GM21381 (cell line): ENCODE measurements around the gene TPM2.

Experiments used
- ATAC-seq: cut with Tn5 transposase; IDR thresholded peaks from one replicate; pipeline ENCODE4 v1.9.1; 2021; ENCODE audit warnings: mild to moderate bottlenecking, moderate library complexity; ENCODE audit not compliant: unreplicated experiment

Gene TPM2

DNA sequence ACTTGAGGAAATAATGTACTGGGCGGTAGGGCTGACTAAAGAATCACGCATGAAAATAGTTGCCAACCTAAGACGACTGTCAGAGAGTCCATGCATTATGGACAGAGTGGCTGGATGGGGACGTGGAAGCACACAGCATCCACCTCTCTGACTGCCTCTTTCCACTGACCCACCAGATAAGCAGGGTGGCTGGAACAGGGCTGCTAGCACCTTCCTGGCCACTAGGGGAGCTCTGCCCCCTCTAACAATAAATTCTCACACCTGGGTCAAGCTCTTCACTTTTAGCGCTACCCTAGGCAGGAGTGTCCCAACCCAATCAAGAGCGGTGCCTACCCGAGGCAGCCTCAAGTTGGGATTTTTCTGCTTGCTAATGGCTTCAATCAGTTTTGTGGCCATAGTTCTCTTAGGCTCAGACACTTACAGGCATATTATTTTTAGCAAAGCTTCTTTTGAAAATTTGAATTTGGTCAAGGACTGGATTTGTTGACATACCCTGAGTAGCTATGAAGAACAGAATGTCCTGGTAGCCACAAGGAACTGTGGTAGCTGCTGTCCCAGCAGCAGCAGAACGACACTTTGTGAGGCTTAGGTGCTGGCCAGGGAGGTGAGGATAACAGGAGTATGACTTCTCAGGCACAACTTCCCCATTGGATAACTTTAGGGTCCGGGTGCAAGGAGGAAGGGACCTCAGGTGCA lies 6.9 kb upstream of the TPM2 start:
- ATAC-seq, result no peak

GRCh38 chr9:35695943-35696401 lies 6.2 kb upstream of the TPM2 start:
- ATAC-seq, result no peak

- ATAC-seq, result no peak
Observed at GRCh38 chr9:35691757-35692301, 2.1 kb upstream of the TPM2 start.

DNA sequence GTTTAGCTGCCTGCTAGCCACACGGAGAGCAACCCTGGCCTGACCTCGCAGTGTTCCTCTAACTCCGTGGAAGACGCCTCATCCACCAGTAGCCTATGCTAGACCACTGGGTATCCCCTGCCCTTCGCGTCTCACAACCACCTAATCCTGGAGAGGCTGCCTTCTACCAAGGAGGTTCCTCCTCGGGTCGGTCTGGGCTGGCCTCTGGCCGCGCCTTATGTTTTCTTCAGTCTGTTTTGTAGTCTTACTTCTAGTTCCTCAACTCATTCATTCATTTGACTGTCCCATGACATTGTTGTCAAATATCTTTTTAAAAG lies 1.6 kb upstream of the TPM2 start:
- ATAC-seq, result no peak

GRCh38 chr9:35690614-35691333 lies 1.0 kb upstream of the TPM2 start:
- ATAC-seq, result no peak

GRCh38 chr9:35690294-35690613 lies 529 bp upstream of the TPM2 start:
- no peak for ATAC-seq

- ATAC-seq, result no peak
Observed at GRCh38 chr9:35688558-35689541, 875 bp downstream of the TPM2 start.

- ATAC-seq, result no peak
Observed at GRCh38 chr9:35687972-35688557, 1.7 kb downstream of the TPM2 start.

DNA sequence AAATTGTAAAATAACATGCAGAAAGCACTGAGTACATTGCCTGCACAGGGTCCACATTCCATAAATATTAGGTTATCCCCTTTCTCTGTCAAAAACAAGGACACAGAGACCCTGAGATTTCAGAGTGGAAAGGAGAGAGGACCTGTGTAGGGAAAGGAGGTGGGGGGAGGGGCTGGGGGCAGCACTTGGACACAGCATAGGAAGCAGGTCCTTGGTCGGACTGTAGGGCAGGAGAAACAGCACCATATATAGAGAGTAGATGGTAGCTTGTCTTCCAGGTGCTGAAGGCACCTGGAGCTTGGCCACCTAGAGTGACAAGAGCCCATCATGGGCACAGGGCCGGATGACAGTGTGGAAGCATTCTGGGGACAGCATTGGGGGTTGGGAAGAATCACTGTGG lies 2.4 kb downstream of the TPM2 start:
- ATAC-seq, result no peak

DNA sequence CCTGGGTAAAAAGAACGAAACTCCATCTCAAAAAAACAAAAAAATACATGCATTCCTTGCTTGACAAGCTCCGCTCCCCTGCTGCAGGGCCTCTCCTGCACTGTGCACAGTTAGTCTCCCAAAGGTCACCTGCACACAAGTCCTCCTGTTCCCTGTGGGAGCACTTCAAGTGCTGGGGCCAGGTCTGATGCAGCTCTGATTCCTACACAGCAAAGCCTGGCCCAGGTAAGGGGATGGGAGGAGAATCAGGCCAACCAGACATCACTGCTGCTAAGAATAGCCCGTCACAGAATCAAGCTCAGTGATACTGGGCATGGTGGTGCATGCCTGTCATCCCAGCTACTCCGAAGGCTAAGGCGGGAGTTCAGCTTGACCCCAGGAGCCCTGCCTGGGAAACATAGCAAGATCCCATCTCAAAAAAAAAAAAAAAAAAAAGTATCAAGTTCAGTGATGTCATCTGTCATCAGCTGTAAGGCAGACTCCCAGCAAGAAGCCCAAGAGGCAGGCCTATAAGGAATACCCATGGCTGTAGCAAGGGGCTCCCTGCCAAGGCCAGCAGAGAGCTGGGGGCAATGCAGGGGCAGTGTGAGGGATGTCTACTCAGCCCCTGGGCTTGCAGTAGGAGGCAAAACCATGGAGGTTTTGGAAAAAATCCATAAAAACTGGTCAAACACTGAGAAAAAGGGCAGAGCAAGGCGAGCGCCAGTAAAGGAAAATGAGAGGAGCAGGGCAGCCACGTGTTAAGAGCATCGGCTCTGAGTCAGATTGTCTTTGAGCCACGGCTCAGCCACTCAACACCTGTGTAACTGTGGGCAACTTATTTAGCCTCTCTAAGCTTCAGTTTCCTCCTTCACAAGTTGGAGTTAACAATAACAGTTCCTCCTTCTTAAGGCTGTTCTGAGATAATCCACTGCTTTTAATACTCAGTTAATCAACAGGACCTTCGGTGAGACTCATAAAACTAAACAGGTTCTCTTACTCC lies 3.2 kb downstream of the TPM2 start:
- ATAC-seq, result no peak

DNA sequence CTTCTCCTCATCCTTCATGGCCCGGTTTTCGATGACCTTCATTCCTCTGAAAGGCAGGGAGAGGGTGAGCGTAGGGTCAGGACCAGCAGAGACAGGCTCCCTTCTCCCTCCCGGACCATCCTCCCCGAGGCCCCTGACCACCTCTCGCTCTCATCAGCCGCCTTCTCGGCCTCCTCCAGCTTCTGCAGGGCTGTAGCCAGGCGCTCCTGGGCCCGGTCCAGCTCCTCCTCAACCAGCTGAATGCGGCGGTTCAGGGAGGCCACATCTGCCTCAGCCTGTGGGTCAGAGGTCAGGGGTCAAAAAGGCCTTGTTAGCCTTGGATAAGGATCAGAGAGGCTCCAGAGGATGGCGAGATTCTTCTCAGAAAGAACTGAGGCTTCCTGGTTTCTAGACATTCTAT lies 4.2 kb downstream of the TPM2 start:
- ATAC-seq, result no peak

GRCh38 chr9:35684921-35685320 lies 4.8 kb downstream of the TPM2 start:
- ATAC-seq, result no peak

- ATAC-seq, result no peak
Observed at GRCh38 chr9:35683323-35683722, 6.4 kb downstream of the TPM2 start.

GRCh38 chr9:35682520-35683315 lies 7.0 kb downstream of the TPM2 start:
- ATAC-seq, result no peak

GRCh38 chr9:35682051-35682450 lies 7.7 kb downstream of the TPM2 start:
- ATAC-seq, result no peak

- no peak for ATAC-seq
Observed at GRCh38 chr9:35681341-35682002, 8.3 kb downstream of the TPM2 start.

DNA sequence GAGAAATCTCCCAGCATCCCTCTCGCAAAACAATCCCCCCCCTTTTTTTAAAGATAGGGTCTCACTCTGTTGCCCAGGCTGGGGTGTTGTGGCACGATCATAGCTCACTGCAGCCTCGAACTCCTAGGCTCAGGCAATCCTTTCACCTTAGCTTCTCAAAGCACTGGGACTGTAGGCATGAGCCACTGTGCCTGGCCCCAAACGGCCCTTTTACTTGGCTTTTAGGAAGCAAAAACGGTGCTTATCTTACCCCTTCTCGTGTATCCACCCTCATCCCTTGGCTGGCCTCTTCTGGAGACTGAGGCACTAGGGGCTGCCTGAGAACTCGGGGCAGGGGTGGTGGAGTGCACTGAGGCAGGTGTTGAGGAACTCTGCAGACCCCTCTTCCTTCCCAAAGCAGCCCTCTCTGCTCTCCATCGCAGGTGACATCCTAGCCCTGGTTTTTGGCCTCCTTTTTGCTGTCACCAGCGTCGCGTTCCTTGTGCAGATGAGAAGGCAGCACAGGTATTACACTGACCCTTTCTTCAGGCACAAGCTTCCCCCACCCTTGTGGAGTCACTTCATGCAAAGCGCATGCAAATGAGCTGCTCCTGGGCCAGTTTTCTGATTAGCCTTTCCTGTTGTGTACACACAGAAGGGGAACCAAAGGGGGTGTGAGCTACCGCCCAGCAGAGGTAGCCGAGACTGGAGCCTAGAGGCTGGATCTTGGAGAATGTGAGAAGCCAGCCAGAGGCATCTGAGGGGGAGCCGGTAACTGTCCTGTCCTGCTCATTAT lies 9.2 kb downstream of the TPM2 start:
- no peak for ATAC-seq
